Stimulated activated CD8-positive, alpha-beta memory T cell treated with anti-CD3 and anti-CD28 coated beads, Interleukin-15, amount 100 ng/mL, for 48 hours (primary cell): ENCODE data around the gene PRTG.
"Not testable (repeated sequence)": the region's sequence is repeated elsewhere in the genome, so short reads cannot be mapped to it uniquely, and the experiment has no call there.

ENCODE experiments used
- DNase-seq, 2 donors: peaks; one replicate each; pipeline ENCODE4 v3.0.0-alpha.2; 2020; ENCODE audit warnings: low read depth in 2 of 2

The PRTG gene

DNA sequence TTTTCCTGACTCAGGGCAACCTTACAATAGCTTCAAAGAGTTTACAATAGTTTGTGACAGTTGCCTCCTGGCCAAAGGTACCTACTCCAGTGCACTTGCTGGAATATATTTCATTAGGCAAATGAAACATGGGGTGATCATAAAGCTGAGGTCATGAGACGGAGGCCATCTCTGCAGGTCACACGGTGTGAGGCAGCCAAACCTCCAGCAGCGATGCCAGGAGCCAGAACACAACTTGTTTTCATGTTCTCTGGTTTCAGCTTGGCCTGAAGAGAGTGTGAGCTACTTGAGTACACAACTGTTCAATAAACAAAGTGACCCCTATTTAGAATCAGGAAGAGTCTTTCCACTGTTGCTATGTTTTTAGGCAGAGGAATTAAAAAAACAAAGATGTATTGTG is 112.1 kb downstream of the PRTG start:
- no peak for DNase-seq

DNA sequence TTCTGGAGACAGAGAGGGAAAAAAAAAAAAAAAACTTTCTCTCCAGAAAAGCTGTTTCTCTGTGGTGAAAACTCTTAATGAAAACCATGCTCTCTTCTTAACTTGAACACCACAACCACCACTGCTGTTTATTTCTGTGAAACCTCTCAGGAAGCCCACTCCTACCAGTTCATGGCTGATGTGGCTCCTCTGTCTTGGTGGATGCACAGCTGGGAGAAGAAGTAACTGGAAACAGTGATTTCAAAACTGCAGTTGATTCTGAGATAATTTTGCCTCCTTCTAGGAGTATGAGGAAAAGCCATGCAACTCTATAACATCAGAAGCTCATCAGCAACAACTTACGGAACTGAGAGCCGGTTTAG is 114.6 kb downstream of the PRTG start:
- DNase-seq, result no peak

DNA sequence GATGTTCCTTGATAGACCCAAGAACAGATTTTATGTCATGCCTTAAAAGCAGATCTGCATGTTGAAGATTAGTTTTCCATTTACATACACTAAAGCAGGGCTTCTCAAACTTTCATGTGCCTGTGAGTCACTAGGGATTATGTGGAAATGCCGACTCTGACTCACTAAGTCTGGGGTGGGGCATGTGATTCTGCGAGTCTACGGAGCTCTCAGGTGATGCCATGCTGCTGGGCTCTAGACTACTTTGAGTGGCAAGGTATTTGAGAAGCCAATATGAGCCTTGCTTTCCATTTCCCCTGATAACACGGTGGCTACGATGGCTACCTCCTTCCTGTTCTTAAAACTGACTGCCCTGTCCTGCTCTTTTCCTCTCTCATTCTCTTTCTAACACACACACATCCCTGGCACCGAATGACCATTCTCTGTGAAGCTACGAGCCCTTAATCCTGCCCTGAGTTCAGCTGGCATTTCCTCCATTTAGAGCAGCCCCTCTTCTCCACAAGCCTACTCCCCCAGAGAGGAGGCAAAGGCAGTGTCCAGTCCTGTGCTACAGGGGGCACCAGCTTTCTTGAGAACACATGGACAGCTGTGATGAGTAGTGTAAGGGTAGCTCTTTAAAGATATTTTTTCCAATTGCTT is 115.1 kb downstream of the PRTG start:
- no peak for DNase-seq

DNA sequence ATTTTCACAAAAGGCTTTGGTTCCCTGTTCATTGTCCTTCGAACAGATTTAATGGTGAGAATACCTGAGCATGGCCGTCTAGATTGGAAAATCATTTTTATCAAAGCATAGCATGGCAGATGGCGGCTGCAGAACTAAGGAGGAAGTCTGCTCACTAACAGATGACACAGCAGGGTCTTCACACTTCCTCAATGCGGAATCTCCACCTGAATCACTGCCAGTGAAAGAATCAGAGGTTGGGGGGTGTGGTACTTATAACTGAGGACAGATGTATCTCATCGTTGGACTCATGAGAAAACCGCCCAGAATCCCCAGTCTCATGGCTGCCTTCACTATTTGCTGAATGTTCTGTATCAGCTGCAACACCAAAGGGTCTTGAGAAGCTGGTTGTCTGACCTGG is 123.2 kb downstream of the PRTG start:
- no peak for DNase-seq

DNA sequence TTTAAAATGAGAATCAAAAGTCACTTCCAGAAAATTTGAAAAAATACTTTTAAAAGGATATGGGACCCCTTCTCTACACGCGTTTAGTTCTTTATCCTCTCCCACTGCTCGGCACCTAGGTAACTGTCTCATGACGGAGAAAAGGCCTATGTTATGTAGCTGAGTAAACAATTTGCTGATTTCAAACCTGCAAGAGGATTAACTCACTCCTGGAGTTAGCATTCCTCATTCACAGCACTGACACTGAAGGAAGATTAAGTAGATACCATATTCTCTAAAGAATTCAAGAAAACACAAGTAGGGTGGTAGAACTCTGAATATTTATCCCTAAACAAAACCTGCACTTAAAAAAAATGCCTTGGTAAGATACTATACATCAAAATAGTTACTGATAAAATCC is 124.6 kb downstream of the PRTG start:
- no peak for DNase-seq

DNA sequence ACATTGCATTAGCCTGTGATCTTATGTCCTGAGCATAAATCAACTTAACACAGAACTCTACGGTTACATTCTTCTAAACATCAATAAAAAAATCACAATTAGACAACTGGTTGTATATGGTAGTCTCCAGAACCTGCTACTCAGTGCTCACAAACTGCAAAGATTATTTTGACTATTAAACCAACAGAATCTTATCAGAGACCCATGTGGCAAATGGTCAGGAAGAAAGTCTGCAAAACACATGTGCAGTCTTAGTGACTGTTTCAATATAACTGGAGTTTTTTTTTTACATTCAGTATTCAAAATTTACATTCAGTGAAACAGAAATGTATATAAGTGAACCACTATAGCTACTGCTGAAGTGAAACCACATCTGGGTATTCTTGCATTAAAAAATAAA is 127.5 kb downstream of the PRTG start:
- no peak for DNase-seq

DNA sequence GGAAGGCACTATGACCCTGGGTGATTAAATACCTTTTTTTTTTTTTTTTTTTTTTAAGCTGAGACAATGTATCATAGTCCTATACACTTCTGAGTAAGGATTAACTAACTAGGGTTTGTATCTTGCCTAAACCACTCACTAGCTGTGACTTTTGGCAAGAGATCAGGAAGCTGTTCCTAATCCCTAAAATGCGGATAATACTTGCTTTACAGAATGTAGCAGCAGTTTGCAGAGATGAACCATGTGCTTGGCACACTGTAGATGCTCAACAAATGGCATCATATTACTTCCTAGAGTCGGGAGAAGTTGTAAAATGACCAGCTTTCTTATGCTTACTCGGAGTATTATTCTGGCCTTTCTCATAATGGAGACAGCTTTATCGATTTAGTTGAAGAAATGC is 129.2 kb downstream of the PRTG start:
- DNase-seq, result no peak

DNA sequence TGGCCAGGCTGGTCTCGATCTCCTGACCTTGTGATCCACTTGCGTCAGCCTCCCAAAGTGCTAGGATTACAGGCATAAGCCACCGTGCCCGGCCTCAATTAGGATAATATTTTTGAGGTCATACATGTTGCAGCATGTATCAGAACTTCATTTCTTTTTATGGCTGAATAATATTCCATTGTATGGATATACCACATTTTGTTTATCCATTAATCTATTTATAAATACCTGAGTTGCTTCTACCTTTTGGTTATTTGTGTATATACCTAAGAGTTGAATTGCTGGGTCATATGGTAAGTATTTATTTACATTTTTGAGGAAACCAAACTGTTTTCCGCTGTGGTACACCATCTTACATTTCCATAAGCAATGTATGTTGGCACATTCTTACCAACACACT is 136.7 kb downstream of the PRTG start:
- no peak for DNase-seq

DNA sequence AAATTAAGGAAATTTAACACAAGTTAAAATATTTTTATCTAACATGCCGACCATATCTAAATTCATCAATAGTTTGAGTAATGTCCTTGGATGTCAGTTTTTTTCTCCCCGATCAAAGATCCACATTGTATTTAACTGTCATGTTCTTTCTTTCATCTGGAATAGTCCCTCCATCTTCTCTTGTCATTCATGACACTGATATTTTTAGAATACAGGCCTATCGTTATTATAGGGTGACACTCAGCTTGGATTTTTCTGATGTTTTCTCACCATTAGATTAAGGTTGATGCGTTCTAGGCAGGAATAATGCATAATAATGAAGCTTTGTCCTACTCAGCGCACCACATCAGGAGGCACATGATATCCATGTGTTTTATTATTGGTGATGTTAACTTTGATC is 141.6 kb downstream of the PRTG start:
- no peak for DNase-seq

DNA sequence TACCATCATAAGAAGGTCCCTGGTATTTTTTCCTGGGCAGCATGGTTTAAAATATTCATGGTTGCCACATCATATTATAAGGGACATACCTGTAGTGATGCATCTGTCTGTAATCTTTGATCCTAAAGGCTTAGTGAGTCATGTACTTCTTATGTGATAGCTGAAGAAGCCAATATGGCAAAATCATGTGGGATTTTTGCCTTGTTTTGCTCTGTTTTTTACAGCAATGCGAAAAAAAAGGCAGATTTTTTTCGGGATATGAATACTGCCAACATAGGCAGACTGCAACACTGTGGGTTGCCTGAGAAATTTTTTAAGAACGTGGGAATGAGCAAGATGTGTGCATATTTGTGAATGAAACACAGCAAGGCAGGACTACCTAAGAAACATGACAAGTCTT is 143.5 kb downstream of the PRTG start:
- DNase-seq, result no peak

DNA sequence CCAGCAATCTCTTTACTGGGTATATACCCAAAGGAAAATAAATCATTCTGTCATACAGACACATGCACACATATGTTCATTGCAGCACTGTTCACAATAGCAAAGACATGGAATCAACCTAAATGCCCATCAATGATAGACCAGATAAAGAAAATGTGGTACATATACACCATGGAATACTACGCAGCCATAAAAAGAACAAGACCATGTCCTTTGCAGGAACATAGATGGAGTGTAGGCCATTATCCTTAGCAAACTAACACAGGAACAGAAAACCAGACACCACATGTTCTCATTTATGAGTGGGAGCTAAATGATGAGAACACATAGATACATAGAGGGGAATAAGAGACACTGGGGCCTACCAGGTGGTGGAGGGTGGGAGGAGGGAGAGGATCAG is 149.9 kb downstream of the PRTG start:
- not testable (repeated sequence) for DNase-seq

DNA sequence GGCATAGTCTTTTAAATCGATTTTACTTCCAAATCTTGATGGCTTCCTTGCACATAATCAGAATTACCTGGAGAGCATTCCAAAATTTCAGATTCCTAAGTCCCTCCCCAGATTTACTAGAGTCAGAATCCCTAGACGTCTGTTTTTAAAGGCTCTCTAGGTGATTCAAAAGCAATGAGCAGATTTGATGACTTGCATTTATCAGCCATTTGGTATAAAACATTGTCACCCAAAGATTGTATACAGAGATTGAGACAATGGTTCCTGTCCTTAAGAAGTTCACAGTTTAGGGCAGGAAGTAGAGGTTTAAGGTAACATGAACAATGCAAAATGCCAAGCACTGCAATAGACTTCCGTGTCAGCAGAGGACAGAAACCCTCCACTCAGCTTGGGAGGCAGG is 152.2 kb downstream of the PRTG start:
- DNase-seq, result no peak

DNA sequence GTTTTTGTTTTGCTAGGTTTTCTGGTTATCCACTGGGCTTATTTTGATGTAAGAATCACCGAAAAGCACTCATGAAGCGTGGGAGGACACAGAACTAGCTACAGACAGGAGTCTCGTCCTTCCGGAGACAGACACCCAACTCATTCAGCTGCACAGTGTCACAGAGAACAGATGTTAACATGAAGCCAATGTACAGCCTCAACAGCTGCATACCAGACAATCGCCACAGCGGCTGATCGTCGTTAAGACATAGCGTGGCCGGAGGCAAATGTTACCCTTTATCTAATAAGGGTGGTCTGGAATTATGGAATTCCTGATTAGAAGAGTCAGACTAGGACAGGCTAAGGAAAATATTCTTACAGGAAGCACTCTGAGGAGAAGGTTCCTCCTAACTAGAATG is 153.7 kb downstream of the PRTG start:
- no peak for DNase-seq

DNA sequence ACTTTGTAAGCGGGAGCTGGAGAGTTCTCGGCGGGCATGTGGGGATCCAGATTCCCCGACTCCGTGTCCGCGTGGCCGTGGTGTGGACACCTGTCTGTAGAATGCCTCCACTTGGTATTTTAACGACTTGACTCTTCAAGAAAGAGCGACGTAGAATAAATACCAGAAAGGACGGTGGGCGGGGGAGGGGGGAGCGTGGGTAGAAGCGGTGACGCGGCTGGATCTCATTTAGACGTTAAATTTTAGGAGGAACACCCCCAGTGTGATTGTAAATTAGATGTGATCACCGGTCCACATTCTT is 154.2 kb downstream of the PRTG start:
- no peak for DNase-seq

DNA sequence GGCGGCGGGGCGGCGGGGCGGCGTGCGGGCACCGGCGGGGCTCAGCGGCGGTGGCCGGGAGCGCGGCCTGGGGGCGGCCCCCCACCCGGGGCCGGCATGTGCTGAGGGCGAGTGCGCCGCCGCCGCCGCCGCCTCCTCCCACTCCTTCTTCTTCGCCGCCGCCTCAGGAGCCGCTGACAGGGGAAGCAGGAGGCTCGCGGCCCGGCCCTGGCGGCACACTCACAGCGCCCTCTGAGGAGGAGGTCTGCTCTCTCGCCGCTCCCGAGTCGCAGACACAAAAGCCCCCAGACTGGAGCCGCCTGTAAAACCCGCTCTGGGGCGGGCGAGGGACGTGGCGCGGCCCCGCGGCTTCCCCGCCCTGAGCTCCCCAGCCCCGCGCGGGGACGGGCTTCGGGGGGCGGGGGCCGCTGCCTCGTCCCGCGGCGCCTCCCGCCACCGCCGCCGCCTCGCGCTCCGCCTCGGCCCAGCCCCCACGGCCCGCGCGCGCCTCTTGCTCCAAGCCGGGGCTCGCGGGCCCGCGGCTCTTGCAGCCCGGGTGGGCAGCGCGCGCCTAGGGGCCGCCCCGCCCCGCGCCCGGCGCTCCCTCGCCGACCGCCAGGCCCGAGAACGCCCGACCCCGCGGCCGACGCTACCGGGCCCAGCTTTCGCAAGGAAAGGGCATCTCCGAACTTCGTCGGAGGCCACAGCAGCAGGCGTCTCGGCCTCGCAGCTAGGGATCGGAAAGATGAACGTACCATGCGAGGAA is 154.7 kb downstream of the PRTG start, which contains the start of gene PYGO1:
Gene PYGO1 (minus strand): TSS at position 276 of the 745 bp plus-strand sequence. CDS start 462 bp downstream, outside the sequence.
- DNase-seq, result peak in 1 of 2 donors; percentile 17

DNA sequence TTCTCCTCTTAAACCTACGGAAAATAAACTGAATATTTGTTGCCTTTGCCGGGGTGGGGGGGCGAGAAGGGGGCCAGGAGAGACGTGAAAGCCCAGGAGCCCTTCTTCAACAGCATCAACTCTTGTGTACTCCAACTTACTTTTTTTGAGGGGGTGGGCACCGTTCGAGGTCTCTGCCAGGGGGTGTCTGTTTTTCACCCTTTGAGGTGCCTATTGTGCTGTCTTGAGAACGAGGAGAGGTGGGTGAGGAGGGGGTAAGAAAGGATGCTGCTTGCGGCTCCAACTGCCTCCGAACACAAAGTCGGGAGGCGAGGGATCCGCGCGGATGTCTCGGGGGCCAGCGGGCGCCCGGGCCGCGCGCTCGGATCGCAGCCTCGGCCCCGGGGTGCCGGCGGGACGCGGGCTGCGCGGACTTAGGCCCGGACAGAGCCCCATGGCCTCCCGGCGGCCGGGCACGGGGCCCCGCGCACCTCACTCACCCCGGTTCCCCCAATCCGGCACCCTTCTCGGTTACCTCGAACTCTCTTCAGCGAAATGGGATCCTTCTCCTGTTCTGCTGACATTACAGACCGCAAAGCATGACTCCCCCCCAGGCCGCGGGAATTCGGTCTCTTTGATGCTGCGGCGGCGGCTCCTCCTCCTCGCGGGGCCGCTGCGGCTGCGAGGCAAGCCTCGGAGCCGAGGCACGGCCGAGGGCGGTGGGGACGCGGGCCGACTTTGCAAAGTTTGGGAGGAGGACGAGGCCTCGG is 155.5 kb downstream of the PRTG start:
- DNase-seq, result no peak

DNA sequence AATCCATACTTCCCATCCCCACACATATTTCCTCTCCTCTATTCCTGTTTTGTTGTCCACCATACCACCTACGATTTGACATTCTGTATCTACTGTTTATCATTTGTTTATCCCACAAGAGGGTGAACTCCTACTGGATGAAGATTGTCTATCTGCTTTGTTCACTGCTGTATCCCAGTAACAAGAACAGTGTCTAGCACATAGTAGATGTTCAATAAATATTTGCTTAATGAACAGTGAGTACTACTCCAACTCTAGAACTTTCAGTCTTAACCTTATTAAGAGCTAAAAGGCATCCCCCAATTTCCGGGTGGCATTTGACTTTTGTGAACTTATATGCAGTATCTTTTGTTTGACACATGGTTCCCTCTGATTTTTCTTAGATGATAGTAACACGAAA is 156.1 kb downstream of the PRTG start:
- no peak for DNase-seq

DNA sequence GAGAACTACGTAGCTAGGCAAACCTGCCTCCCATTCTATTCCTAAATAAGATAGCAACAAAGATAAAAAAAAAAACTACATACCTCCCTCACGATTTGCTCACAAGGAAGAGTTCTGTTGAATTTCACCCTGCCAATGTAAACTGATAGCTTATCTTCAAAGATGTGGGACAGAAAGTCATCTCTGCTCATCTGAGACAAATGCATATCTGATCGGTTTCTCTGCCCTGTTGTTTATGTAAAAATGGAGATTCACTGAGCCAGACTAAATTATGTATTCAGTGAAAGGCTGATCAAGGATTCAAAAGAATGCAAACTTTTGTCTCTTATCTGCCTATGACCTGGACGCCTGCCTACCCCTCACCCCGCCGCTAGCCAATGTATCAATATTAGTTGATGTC is 166.0 kb downstream of the PRTG start:
- DNase-seq, result no peak

DNA sequence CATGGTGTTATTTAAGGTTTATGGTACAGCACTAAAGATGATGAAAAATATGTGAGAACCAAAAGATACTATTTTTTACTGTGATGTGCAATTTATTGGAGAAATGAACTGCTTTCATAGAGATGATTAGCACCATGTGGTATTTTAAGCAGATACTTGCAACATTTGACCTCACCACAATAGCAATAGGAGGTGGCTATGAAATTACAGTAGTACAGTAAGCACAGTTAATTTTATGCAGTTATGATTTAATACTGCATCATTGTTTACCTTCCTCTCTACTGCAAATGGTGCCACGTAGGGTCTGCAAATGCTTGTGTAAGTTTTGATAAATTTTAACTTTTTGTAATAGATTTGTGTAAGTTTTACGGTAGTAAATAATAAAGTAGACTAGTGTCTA is 168.9 kb downstream of the PRTG start:
- no peak for DNase-seq

DNA sequence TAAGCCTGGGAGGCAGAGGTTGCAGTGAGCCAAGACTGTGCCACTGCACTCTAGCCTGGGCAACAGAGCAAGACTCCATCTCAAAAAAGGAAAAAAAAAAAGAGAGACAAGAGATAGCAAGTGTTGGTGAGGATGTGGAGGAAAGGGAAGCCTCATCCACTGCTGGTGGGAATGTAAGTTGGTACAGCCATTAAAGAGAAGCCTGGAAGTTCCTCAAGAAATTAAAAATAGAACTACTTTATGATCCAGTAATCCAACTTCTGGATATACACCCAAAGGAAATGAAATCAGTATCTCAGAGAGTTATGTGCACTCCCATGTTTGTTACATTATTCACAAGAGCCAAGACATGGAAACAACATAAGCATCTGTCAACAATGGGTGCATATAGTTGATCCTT is 169.7 kb downstream of the PRTG start:
- DNase-seq, result no peak

DNA sequence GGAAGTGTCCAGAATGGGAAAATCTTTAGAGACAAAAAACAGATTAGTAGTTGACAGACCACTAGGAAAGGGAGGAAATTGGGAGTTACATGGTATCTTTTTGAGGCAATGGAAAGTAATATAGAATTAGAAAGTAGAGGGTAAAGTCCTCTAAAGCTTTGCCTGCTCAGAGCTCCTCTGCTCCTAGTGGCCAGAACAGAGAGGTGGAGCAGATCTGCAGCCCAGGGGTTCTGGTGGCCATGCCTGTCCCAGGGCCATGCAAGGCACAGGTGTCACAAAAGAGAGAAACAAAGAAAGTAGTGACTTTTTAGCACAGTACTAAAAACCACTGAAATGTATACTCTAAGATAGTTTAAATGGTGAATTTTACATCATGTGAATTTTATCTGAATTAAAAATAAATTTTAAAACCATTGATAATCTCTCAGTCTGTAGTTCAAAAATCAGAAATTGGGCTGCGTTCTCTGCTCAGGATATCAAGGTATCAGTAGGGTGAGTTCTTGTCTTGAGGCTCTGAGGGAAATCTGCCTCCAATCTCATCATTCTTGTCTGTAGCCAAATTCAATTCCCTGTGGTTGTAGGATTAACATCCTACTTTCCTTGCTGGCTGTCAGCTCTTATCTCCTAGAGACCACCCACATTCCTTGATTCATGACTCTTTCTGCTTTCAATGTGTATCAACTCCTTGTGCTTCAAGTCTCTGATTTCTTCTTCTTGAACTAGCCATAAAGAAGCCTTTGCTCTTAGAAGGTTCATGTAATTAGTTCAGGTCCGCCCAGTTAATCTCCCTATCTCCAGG is 178.4 kb downstream of the PRTG start:
- DNase-seq, result no peak

DNA sequence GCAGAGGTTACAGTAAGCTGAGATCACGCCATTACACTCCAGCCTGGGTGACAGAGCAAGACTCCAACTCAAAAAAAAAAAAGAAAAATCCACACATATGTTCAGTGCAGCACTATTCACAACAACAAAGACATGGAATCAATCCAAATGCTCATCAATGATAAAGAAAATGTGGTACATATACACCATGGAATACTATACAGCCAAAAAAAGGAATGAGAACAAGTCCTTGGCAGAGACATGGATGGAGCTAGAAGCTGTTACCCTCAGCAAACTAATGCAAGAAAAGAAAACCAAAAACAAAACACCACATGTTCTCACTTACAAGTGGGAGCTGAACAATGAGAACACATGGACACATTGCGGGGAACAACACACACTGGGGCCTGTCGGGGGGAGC is 180.4 kb downstream of the PRTG start:
- no peak for DNase-seq
